Measurements from ENCODE around the gene SNRNP25.
"Not testable (repeated sequence)": the region's sequence is repeated elsewhere in the genome, so short reads cannot be mapped to it uniquely, and the experiment has no call there.

The SNRNP25 gene

DNA sequence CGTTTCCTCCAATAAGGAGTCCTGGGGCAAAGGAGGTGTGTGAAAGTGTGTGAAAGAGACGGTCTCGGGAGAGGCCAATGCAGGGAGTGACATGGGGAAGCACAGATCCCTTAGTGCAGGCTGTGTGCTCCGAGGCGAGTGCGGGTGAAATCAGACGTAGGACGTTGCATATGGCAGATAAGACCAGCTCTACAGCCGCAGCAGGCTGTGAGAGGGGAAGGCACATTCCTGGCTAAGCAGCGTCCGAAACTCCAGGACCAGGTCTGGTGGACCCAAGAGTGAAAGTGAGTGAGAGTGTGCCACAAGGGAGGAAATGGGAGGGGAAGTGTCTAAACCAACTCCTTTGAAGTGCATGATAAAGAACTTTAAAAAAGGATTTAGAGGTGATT, 11.6 kb upstream of the SNRNP25 start:
- FAIRE-seq, result no peak

DNA sequence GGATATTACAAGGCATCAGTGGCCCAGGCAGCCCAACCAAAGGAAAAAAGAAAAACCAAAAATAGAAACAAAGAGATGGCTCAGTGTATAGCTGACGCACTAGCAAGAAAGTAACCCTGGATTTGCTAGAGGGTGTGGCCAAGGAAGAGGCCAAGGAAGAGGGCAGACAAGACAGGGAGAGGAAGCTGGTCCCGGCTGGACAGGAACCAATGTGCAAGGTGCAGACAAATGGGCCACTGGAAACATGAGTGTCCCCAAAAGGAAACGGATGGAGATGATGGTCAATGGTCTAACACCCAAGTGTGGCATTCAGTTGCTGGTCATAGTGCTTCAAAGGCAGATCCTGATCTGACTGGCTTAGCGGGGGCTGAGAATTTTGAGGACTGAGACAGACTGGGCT, 10.9 kb upstream of the SNRNP25 start:
- no peak for FAIRE-seq

- no peak for FAIRE-seq
Measured at GRCh38 chr16:43294-43693, 10.3 kb upstream of the SNRNP25 start.

DNA sequence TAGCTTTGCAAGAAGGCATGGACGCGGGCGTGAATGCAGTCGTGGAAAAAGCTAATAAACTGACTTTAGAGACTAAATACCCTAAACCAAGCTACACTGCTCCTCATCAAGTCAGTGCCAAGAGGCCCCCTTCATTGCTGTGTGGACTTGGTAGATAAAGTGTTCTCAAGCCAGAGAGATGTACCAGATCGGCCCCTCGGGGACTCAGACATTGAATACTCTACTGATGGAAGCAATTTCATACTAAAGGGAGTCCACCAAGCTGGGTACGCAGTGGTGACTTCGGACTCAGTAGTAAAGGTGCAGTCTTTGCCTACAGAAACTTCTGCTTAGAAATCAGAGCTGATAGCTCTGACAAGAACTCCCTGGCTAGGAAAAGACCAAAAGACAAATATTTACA, 9.0 kb upstream of the SNRNP25 start:
- no peak for FAIRE-seq

DNA sequence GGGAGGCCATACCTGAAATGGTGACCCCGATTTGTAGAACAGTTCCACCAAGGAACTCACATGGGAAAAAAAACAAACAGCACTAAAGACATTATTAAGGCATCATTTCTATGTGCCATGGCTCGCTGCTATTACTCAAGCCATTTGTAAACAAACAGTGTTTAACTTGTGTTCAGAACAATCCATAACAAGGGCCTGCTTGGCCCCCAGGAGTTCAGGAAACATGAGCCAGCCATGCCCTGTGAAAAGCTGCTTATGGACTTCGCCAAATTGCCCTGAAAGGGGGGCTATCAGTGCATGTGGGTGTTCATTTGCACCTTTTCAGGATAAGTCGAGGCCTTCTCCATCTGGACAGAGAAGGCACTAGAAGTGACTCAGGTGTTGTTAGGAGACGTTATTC, 8.2 kb upstream of the SNRNP25 start:
- no peak for FAIRE-seq

GRCh38 chr16:46510-46909, 7.1 kb upstream of the SNRNP25 start:
- not testable (repeated sequence) for FAIRE-seq

DNA sequence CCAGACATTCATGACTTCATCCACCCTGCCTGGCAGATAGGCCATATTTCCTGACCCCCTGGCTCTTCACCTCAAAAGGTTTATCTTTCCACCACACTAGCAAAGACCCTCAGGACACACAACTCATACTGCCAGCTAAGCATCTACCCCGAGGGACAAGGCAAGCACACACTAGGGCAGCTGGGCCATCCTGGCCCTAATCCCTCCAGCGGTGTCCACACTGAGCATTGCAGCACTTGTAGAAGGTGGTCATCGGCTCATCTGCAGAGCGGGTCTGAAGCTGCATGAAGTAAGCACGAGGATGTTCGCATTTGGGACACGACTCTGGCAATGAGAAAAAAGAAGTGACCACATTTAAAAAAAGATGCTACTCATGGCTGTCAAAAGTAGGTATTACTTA, 6.4 kb upstream of the SNRNP25 start:
- no peak for FAIRE-seq

DNA sequence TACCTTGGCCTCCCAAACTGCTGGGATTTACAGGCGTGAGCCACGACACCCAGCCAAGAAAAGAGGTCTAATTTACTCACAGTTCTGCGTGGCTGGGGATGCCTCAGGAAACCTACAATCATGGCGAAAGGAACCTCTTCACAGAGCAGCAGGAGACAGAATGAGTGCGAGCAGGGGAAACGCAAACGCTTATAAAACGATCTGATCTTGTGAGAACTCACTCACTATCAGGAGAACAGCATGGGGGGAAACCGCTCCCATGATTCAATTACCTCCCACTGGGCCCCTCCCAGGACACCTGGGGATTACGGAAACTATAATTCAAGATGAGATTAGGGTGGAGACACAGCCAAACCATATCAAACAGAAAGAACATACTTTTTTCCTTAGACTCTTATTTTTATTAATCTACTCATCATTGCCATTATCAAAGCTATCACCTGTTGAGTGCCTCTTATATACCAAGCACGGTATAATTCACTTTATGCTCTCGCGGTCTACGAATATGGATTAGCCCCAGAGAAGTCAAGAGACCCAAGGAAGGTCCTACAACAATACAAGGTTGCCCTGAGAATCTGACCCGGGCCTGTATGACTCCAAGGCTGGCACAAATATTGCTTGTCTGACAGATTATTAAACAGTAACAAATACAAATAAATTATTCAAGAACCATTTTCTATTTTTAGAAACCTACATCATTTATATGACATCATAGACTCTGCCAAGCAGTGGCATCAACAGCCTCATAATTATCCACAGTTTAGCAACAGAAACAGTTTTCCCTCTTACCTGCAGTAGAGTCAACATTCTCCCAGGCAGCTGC, 2.6 kb upstream of the SNRNP25 start:
- FAIRE-seq, result no peak

- no peak for FAIRE-seq
Measured at GRCh38 chr16:54237-54581, 581 bp downstream of the SNRNP25 start.

- no peak for FAIRE-seq
Measured at GRCh38 chr16:55571-56136, 2.0 kb downstream of the SNRNP25 start.

- FAIRE-seq, result no peak
Measured at GRCh38 chr16:56231-56927, 2.8 kb downstream of the SNRNP25 start.

DNA sequence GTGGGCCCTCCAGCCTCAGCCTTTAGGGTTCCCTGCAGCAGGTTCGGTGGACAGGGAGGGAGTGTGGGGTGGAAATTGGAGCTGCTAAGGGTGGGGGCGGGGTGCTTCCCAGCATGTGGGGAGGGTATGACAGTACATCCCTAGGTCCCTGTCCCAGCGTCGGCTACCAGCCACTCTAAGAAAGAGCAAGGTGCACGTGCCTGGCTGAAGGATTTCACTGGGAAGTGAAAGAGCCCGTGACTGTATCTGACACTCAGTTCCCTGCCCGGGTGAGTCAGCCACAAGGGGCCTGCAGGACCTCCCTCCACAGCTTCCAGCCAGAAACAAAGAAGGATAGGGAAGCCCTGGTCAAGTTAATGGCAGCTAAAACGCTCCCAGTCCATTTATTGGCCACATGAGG, 4.1 kb downstream of the SNRNP25 start:
- FAIRE-seq, result no peak

- FAIRE-seq, result no peak
Measured at GRCh38 chr16:58491-59439, 5.1 kb downstream of the SNRNP25 start.

DNA sequence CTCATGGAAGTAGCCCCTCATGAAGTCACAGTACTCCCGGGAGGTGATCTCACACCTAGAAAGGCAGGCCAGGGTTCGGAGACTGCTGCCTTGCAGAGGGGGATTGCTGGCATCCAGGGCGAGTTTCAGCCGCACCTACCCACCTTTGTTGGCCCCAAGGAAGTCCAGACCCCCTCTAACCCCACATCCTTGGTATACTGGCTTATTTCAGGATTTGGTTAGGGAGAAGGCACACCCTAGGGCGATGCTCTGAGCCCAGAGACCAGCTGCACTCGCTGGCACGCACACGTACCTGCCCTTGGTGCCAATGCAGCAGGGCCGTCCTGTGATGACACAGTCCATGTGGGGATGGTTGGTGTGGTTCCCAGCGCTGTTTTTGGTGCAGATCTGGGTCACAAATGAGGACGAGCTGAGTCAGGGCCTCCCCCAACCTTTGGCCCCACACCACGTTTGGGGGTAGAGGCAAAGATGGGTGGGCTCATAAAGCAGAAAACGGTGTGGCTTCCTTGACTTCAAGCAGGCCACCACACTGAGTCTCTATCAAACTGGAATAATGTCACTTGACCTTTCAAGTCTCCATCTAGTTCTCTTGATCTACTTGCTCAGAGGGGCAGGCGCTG, 5.9 kb downstream of the SNRNP25 start:
- no peak for FAIRE-seq

DNA sequence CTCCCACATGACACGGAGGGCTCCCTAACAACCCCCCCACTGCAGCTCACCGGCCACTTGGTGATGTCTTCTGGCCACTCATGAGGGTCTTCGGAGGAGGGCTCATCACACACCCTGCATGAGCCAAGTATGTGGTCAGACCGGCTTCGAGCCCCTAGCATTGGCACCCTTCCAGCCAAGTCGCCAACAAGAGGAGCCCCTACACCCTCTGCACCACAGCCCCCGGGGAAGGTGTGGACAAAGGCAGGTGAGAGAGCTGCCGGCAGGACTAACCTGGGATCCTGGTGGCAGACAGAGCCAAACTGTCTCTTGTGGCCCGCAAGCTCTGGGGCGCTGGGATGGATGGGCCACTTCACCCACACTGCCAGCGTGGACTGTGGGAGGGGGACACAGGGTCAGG, 6.5 kb downstream of the SNRNP25 start:
- no peak for FAIRE-seq

GRCh38 chr16:60929-61878, 7.6 kb downstream of the SNRNP25 start:
- FAIRE-seq, result no peak

GRCh38 chr16:61879-62281, 8.3 kb downstream of the SNRNP25 start:
- no peak for FAIRE-seq

- no peak for FAIRE-seq
Measured at GRCh38 chr16:62283-62967, 8.8 kb downstream of the SNRNP25 start.

DNA sequence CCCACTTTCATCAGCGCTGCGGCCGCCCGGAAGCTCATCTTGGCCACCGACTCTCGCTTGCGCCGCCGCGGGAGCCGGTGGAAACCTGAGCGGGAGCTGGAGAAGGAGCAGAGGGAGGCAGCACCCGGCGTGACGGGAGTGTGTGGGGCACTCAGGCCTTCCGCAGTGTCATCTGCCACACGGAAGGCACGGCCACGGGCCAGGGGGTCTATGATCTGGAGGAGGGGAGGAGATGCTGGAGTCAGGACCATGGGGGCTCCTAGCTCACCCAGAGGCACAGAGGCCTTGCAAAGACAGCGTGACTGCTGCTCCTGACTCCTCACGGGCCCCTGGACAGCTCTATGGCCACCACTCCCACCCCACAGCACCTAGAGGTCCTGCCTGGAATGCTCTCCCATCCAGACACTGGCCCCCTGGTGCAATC, 9.4 kb downstream of the SNRNP25 start:
- FAIRE-seq, result no peak

DNA sequence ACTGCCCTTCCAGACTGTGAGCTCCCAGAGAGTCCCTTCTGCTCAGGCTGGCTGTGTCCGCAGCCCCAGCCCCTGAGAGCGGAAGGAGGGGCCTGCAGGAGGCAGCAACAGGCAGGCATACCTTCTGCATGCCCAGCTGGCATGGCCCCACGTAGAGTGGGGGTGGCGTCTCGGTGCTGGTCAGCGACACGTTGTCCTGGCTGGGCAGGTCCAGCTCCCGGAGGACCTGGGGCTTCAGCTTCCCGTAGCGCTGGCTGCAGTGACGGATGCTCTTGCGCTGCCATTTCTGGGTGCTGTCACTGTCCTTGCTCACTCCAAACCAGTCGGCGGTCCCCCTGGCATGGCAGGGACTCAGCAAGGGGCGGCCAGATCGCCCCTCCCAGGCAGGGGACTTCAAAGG, 9.8 kb downstream of the SNRNP25 start:
- FAIRE-seq, result no peak
